Measurements from ENCODE around the gene PMAIP1. TPM values are rescaled to one million over a fixed set of nuclear protein-coding genes. Genes with fewer than 3 reads are reported as not detected.

The PMAIP1 gene
- polyA plus RNA-seq, 3 donors: 40.8 to 56.6 (median 55.7) TPM

DNA sequence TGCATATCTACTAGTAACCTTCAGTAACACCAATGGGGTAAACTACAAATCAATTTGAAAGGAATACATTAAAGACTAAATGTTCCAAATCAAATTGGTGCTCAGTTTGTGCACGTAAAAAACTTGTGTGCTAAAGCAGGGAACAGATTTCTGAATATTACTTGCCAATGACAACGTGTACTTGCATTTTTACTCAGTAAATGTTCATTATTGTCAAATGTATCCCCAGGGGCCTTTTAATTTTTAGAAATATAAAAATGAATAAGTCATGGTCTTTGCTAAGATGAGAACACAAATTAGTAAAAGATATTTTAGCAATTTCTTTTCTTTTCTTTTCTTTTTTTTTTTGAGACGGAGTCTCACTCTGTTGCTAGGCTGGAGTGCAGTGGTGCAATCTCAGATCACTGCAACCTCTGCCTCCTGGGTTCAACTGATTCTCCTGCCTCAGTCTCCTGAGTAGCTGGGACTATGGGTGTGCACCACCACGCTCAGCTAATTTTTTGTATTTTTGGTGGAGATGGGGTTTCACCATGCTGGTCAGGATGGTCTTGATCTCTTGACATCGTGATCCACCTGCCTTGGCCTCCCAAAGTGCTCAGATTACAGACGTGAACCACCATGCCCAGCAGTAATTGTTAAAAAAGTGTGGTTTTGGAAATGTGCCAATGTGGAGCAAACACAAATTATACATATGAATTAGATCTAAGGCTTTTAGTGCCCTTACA, 52.6 kb downstream of the PMAIP1 start:
- 100% methylated on average over 2 of the region's 6 CpGs for WGBS (ENCODE audit: insufficient coverage)
- Mint-ChIP-seq H3K36me3 (no peaks in the 10 kb centered on the region), H3K27ac (peak overlapping the region in 1 of 7 donors; percentile 31), H3K4me1 (peaks cover 6% of the 10 kb centered on the region), H3K4me3 (no peak overlapping the region), H3K27me3 (ENCODE audit: low read depth in 3 of 3) (peaks cover 2 to 4% (median 3%) of the 10 kb centered on the region in 3 donors), H3K9me3 (no peaks in the 10 kb centered on the region)
- intact Hi-C loops (cut with micrococcal nuclease): loop anchor here in 1 of 2 donors (5.0 kb wide), 1 partner anchor 35 kb away; no protein-coding TSS in a partner anchor
- no peak for TF ChIP-seq CTCF (IDR thresholded peaks at IDR 0.05)
- Histone ChIP-seq H3K27ac (ENCODE audit: low read depth in 1 of 2, low read length in 2 of 2) (no peak overlapping the region), H3K79me2 (ENCODE audit: insufficient read depth, low read length) (no peaks in the 10 kb centered on the region), H3K4me2 (replicated peaks; ENCODE audit: extremely low read depth, low read length, poor library complexity, severe bottlenecking) (no peak overlapping the region), H4K20me1 (ENCODE audit: insufficient read depth, low read length) (no peaks in the 10 kb centered on the region), H3K36me3 (replicated peaks in 1 of 2; ENCODE audit: control insufficient read depth in 1 of 2, insufficient read depth in 2 of 2, low read length in 2 of 2) (no peaks in the 10 kb centered on the region), H3K27me3 (ENCODE audit: control insufficient read depth in 2 of 2, insufficient read depth in 2 of 2, low read length in 2 of 2) (no peaks in the 10 kb centered on the region), H2AFZ (ENCODE audit: insufficient read depth, low read depth, low read length, poor library complexity, severe bottlenecking) (no peak overlapping the region), H3K9ac (ENCODE audit: insufficient read depth, low read length, poor library complexity, severe bottlenecking) (no peak overlapping the region), H3K4me1 (ENCODE audit: control insufficient read depth in 1 of 2, insufficient read depth in 2 of 2, low read length in 2 of 2) (no peaks in the 10 kb centered on the region), H3K9me3 (replicated peaks in 1 of 2; ENCODE audit: control insufficient read depth in 1 of 2, insufficient read depth in 1 of 2, low read length in 2 of 2) (no peaks in the 10 kb centered on the region), H3K4me3 (replicated peaks in 1 of 3; ENCODE audit: low read depth in 2 of 3, low read length in 3 of 3) (no peak overlapping the region)
- DNase-seq: no peak

Other genes starting within 250 kb of the PMAIP1 start
- not detected for gene CCBE1, start 202.6 kb upstream of the PMAIP1 start, polyA plus RNA-seq

All from CD14-positive monocyte (primary cell).